OCI-LY3 (cell line): Measurements from ENCODE around the gene NVL.

Experiments
- EZH2phosphoT487 ChIP-seq: fragments of 200-600 bp; shearing (Covaris generic); IDR thresholded peaks from 2 replicates; pipeline ENCODE4 v1.6.1; 2018; ENCODE audit warnings: antibody characterized with exemption, mixed run types, low read depth
- TF ChIP-seq, protein P1 (sequence below): fragments of 200-600, 300-600 bp; sonication (generic); IDR thresholded peaks from 2 replicates; pipeline ENCODE4 v1.5.1; 2014; ENCODE audit warnings: antibody characterized with exemption, low read length, low read depth

GRCh38 chr1:224343679-224344078 is 13.7 kb upstream of the NVL start:
- TF ChIP-seq, protein P1, sequence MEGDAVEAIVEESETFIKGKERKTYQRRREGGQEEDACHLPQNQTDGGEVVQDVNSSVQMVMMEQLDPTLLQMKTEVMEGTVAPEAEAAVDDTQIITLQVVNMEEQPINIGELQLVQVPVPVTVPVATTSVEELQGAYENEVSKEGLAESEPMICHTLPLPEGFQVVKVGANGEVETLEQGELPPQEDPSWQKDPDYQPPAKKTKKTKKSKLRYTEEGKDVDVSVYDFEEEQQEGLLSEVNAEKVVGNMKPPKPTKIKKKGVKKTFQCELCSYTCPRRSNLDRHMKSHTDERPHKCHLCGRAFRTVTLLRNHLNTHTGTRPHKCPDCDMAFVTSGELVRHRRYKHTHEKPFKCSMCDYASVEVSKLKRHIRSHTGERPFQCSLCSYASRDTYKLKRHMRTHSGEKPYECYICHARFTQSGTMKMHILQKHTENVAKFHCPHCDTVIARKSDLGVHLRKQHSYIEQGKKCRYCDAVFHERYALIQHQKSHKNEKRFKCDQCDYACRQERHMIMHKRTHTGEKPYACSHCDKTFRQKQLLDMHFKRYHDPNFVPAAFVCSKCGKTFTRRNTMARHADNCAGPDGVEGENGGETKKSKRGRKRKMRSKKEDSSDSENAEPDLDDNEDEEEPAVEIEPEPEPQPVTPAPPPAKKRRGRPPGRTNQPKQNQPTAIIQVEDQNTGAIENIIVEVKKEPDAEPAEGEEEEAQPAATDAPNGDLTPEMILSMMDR = no peak
- no peak for TF ChIP-seq EZH2phosphoT487
